NCI-H526 (cell line): Measurements from ENCODE around the gene ARHGAP12.
"Not testable (repeated sequence)": the region's sequence is repeated elsewhere in the genome, so short reads cannot be mapped to it uniquely, and the experiment has no call there.

Experiments used
- DNase-seq, 2 experiments: peaks; one replicate each; lab custom pipeline; 2025; lab: John Stamatoyannopoulos, UW

ARHGAP12 gene, protein sequence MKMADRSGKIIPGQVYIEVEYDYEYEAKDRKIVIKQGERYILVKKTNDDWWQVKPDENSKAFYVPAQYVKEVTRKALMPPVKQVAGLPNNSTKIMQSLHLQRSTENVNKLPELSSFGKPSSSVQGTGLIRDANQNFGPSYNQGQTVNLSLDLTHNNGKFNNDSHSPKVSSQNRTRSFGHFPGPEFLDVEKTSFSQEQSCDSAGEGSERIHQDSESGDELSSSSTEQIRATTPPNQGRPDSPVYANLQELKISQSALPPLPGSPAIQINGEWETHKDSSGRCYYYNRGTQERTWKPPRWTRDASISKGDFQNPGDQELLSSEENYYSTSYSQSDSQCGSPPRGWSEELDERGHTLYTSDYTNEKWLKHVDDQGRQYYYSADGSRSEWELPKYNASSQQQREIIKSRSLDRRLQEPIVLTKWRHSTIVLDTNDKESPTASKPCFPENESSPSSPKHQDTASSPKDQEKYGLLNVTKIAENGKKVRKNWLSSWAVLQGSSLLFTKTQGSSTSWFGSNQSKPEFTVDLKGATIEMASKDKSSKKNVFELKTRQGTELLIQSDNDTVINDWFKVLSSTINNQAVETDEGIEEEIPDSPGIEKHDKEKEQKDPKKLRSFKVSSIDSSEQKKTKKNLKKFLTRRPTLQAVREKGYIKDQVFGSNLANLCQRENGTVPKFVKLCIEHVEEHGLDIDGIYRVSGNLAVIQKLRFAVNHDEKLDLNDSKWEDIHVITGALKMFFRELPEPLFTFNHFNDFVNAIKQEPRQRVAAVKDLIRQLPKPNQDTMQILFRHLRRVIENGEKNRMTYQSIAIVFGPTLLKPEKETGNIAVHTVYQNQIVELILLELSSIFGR

GRCh38 chr10:31928549-31929260 lies at the start of gene ARHGAP12:
TSS of gene ARHGAP12 (minus strand) at chr10:31928831. CDS start at chr10:31908855, 19,976 bp downstream.
- DNase-seq = peak; percentile 33 to 86

DNA sequence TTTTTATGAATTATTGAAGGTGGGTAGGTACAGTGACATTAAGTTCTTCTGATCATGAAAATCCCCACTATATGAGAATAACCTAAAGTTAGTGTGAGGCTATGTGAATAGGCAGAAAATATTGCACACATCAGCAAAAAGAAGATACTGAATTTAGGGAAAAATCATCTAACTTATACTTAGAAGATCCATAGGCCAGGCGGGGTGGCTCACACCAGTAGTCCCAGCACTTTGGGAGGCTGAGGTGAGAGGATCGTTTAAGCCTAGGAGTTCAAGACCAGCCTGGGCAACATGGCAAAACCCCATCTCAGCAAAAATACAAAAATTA lies 49.5 kb upstream of the ARHGAP12 start:
- no peak for DNase-seq

DNA sequence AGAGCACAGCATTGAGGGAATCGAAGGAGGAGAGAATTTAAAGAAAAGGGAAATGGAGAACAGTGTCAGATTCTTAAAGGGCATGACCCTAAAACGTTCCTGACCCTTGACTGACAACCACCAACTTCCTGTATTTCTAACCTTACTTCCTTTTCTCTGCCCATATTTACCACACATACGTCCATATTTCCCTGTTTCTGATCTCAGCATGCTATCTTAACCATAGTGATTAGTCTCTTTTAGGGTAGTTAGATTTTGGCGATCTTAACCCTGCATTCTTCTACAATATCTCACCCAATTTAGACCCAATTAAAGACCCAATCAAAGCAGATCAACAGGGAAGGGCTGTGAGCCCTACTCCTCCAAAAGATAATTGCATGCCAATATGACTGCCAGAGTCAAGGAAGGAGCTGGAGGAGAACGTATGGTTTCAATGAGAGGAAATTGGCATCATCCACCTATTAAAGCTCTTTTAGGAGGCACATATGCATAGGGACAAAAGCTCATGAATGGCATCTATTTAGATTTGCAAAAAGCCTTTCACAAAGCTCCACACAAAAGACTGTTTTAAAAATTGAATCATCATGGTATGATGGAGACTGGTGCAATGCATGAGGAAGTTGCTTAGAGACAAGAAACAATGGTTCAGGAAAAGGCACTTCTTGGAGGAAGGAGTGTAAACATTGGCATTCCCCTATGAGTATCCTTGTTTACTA lies 49.0 kb upstream of the ARHGAP12 start:
- DNase-seq = no peak

- no peak for DNase-seq
Observed at GRCh38 chr10:31975157-31975765, 46.6 kb upstream of the ARHGAP12 start.

- no peak for DNase-seq
Observed at GRCh38 chr10:31974434-31975124, 45.9 kb upstream of the ARHGAP12 start.

GRCh38 chr10:31972519-31973041 lies 43.9 kb upstream of the ARHGAP12 start:
- no peak for DNase-seq

- not testable (repeated sequence) for DNase-seq
Observed at GRCh38 chr10:31969847-31970246, 41.2 kb upstream of the ARHGAP12 start.

DNA sequence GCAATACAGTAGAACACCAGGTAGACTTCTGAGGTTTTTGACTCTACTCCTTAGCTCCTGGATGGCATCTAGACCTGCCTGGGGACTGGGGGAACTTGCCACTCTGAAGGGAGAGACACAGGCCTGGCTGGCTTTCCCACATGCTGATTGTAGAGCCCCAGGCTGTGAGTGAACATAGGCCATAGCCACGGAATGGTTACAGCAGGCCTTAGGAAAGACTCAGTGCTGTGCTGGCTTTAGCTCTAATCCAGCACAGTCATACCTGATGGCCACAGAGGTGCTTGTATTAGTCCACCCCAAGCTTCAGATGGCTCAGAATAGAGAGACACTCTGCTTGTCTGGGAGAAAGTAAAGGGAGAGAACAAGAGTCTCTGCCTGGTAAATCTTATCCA lies 35.0 kb upstream of the ARHGAP12 start:
- DNase-seq = no peak

DNA sequence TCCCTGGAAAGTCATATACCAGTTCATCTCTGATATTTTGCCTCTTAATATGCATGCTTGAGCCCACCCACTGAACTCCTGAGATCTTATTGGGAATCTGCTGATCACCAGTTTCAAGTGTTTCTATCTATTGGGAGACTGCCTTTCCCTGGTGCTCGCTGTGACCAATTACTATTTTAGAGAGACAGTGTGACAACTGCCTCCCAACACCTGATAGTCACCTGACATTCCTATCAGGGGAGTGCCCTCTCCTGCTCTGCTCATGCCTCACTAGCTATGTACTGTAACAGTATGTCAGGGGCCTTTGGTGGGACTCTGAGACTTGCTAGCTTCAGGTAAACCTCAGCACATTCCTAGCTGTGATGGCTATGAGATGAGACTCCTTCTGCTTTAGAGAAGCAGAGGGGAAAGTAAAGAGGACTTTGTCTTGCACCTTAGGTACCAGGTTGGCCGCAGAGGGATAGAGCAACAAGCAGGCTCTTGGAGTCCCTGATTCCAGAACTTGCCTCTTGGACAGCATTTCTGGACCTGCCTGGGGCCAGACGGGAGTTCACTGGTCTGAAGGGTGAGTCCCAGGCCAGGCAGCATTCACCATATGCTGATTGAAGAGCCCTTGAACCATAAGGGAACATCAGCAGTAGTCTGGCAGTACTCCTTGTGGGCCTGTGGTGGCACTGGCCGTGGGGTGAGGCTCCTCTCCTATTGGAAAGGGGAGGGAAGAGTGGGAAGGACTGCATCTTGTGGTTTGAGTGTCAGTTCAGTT lies 34.4 kb upstream of the ARHGAP12 start:
- no peak for DNase-seq

DNA sequence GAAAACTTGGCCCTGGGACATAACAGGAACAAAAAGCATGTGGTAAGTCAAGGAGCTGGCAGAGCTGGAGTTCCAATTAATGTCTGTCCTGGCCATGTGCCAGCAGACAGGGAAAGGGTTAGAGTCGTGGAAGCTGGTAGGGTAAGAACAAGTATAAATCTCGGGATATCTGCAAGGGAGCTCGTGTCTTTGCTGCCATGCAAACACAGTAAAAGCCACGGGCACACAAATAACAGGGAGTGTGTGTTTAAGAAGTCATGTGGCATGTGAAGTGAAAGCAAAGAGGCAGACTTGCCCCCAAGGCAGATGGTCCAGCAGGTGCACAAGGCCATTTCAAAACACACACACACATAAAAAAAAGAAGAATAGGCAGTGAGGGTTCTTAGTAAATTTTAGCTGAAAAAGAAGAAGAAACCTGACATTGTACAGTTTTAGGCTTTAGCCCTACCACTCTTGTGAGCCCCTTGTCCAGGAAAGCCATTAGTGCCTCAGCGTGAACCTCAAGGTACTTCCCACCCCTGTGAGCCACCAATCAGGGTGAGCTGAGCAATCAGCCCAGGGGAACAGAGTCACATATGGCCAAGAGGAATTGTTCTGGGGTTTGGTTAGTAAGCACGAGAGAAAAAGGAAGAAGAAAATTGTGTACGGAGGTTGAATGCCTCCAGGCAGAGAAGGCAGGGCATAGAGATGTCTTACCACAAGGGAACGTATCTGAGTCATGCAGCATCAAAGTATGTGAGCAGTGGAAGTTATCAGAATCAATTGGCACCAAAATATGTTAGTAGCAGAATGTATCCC lies 32.8 kb upstream of the ARHGAP12 start:
- DNase-seq = no peak

GRCh38 chr10:31959461-31960173 lies 31.0 kb upstream of the ARHGAP12 start:
- no peak for DNase-seq

- no peak for DNase-seq
Observed at GRCh38 chr10:31958856-31959255, 30.2 kb upstream of the ARHGAP12 start.

DNA sequence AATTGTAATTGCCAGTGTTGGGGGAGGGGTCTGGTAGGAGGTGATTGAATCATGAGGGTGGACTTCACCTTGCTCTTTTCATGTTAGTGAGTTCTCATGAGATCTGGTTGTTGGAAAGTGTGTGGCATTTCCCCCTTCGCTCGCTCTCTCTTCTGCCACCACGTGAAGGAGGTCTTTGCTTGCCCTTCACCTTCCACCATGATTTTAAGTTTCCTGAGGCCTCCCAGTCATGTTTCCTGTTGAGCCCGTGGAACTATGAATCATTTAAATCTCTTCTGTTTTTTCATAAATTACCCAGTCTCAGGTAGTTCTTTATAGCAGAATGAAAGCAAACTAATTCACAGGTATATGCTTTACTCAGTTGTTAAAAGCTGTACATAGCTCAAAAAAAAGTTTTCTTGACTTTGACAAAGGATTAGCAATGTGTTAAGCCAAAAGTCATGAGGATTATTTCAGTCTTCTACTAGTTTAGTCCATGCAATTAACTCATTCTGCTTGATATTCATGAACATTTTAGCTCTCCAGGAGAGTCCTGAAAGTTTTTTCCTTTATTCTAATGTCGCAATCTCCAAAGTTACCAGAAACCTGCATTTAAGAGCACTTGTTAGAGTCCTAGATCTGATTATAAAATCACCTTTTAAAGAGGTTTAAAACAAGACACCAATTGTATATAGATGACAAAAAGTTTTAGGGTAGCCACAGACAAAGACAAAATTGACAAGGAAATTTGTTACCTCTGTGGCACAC lies 27.7 kb upstream of the ARHGAP12 start:
- no peak for DNase-seq

- DNase-seq = no peak
Observed at GRCh38 chr10:31954410-31955191, 26.0 kb upstream of the ARHGAP12 start.

GRCh38 chr10:31953480-31953879 lies 24.8 kb upstream of the ARHGAP12 start:
- DNase-seq = no peak

GRCh38 chr10:31953080-31953479 lies 24.4 kb upstream of the ARHGAP12 start:
- DNase-seq = no peak

- no peak for DNase-seq
Observed at GRCh38 chr10:31952066-31952465, 23.4 kb upstream of the ARHGAP12 start.
